SHP77 treated with DMSO at 0.1 percent for 48 hours (cell line): ENCODE measurements around the gene INS.
"Not testable (repeated sequence)": the region's sequence is repeated elsewhere in the genome, so short reads cannot be mapped to it uniquely, and the experiment has no call there.

ENCODE experiments used
- DNase-seq: peaks from one replicate; lab custom pipeline; 2025; lab: John Stamatoyannopoulos, UW

INS gene

DNA sequence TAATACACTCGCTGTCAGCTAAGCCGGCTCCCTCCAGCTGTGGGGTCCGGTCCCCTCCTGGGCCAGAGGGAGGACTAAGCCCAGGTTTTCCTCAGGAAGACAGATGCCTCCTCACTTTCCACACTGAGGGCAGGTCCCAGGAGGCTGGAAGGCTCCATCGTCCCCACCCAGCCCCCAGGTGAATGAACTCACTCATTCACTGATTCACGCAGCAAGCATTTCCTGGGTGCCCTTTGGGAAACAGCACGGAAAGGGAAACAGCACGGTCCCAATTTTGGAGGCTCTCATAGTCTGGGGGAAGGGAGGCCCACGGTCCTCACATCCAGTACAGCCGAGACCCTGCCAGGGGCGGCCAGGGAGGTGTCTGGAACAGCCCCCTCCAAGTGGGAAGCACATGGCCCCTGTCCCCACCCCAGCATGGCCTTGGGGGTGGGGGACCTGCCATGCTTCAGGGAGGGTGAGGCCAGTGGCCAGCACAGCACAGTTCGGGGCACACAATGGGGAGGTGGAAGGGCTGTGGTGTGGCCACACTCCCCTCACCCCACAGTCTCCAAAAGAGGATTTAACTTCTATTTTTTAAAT lies 19.9 kb upstream of the INS start:
- no peak for DNase-seq

DNA sequence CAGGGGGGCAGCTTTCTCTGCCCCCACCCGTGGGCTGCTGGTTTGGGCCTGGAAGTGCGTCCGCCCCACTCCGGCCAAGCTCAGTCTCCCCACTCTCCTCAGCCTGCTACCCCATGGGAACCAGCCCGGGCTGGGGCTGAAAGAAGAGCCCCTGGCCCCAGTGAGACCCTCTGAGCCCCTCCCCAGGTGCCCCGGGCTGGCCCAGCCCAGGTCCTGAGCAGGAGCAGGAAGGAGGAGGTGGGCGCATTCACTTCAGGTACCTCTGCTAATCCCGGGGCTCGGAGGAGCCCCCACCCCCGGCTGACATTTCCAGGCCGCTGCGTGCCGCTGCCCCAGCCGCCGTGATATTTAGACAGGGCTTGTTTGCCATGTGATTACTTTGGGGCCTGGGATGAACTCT lies 19.3 kb upstream of the INS start:
- no peak for DNase-seq

DNA sequence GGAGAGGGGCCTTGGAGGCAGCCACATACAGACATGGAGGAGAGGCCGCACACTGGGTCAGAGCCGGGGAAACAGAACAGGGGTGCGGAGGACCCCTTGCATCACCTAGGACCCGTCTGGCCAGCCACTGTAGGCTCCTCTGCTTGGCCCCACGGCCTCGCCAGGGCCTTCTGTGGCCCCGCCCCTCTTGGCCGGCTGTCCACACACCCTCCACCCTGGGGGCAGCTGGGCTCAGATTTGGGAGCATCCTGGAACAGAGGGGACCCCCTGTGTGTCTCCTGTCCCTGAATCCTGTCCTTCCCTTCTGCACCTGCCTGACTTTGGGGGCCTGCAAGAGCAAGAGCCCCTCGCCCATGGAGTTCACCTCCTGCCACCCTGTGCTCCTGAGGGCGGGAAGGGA lies 18.5 kb upstream of the INS start:
- no peak for DNase-seq

DNA sequence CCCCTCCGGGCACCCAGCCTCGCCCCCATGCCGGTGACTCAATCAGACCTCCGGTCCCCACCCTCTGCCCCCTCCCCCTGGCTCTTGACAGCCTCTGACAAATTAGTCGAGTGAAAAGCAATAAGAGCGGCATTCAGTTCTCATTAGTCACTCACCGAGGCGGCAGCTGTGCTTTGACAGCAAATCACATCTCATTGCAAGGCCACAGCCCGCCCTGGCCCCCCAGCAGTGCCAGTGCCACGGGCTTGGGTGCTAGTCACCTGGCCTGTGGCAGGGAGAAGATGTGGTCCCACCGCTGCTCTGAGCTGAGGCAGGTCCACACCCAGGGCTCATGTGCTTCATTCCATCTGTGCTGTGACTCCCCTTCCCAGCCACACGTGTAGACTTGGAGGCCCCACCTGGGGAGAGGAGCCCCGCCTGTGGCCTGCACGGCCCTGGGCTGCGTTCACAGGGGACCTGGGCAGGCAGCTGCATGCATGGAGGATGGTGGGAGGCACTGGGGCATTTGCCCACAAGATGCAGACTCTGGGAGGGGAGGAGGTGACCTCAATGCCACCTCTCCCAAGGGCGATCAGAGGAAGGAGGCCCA lies 18.0 kb upstream of the INS start:
- no peak for DNase-seq

DNA sequence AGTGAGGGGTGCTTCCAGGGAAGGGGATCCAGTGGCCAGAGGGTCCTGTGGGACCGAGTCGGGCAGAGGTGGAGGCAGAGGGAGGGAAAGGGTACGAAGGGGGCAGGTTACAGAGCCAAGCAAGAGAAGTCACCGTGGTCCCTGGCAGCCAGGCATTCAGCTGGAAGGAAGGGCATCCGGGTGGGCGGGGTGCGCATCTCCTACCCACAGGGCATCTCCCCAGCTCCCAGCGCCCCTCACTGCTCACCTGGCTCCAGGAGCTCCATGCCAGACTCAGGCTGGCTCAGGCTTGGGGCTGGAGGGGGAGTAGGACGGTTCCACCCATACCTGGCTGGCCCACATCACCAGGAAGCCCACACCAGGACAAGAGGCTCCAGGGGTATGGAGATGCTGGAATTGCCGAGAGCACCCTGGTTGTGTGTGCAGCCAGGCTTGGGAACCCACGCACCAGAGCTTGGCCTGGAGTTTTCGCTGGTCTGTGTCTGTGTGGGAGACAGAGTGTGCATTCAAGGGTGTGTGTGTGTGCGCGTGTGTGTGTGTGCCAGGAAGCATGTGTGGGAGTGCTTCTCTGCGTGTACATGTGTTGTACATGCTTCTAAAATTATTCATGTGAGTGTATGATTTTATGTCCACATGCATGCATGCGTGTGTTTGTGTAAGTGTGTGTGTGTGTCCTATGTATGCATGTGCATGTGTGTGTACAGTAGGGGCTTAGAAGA lies 17.2 kb upstream of the INS start:
- DNase-seq, result not testable (repeated sequence)

DNA sequence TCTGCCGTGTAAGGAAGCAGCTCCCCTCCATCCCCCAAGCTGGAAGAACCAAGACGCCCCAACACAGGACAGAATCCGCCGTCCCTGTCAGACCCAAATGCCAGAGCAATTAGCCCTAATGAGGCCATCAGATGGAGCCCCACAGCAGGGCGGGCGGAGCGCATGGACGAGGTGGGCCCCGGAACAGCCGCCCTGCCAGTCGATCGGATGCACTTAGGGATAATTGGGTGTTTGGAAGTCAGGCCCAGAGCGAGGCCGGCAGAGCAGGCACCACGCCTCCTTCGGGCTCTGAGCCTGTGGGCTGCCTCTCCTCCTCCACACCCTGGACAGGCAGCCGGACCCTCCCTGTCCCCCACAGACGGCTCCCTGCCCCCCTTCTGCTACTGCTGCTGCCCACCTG lies 16.1 kb upstream of the INS start:
- no peak for DNase-seq

DNA sequence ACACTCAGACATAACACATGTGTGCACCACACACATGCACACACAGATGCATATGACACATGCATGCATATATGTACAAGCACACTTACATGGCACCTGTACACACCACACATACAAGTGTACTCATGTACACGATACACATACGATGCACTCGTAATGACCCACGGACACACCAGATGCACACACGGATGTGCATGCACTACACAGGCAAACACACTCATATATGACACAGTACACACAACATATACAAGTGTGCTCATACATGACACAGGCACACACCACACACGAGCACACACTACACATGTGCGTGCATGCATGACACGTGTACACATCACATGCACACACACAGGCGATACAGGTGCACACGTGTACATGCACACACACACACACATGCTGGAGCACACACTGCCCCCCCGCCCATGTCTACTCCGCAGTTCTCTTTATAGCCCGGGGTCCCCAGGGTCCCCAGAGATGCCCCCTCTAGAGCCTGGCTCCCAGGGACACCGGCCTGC lies 15.4 kb upstream of the INS start:
- no peak for DNase-seq

DNA sequence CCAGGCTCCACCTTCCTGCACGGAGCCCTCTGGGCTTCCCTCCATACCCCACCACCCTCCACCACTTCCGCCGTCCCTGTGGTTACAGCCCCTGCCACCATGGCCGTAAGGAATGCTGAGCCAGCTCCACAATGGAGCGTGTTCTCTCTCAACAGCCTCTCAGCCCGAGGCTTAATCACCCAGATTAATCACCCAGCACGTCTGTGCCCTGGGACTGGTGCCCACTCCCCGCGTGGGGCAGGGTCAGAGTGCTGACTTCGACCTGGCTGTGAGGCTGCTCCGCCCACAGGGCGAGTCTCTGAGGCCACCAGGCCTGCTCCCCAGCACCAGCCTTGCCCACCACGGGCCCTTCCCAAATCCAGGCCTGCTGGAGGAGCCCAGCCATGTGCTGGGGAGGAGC lies 14.7 kb upstream of the INS start:
- DNase-seq, result no peak

DNA sequence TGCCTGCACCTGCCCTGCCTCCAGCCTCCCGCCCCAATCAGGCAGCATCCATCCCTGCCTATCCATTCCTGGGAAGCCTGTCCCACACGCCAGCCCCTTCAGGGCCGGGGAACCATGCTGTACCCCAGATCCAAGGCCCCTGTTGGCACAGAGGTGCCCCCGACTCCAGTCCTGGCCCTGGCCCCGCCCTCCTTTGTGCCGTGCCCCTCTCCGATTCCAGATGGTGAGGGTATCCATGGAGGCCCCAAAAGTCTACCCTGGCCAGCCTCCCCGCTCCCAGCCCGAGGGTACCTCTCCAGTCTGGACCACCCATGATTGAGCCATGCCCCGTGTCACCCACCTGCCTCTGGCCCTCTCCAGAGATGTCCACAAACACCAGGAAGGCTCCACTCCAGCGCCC lies 13.4 kb upstream of the INS start:
- no peak for DNase-seq

DNA sequence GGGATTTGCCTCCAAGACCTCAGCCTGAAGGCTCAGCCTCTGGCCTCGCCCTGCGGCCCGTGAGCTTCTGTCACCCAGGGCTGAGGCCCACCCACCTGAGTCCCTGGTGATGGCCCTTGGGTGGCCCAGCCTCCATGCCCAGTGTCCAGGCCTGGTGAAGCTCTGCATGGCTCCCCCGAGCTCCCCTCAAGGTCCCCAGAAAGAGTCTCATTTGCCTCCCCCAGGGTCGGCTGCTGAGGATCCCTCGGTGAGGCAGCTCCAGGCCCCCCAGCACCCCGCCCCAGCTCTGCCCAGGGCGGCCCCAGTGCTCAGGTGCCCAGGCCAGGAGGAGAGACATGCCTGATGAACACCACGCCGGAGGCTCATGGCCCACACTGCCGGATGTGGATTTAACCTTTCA lies 12.8 kb upstream of the INS start:
- DNase-seq, result no peak

DNA sequence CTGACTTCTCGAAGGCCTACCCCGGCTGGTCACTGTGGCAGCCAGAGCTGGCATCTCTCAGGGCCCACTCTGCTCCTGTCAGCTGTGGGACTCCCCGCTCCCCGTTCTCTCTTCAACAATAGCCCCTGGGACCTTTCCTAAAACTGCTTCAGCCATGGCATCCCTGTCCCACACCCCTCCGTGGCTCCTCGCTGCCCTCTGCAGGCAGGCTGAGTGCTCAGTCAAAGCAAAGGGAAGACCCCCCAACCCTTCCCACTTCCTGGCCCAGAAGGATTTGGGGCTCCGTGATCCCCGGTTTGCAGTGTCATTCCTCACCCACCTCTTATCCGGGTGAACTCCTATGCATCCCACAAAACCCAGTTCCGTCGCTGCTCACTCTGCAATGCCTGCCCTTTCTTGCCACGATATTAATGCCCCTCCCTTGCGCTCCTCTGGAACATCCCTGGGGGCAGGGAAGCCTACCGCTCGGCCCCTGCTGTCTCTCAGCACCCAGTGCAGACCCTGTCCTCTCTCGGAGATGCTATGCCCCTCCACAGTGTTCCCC lies 12.2 kb upstream of the INS start:
- DNase-seq, result no peak

DNA sequence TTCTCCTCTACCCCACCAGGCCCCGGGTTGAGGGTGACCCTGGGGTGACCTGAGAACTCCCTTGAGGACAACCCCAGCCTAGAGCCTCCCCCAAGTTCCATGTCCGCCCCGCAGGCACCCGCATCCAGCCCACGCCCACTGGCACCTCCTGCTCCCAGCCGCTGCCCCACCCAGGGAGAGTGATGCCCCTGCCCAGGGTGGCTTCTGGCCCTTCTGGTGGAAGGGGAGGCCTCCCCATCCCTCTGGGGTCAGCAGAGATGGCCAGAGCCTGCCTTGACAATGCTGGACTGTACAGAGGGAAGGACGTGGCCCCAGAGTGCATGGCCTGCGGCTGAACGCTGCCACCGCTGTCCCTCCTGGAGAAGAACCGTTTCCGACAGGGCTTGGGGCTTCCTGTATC lies 11.7 kb upstream of the INS start:
- no peak for DNase-seq

DNA sequence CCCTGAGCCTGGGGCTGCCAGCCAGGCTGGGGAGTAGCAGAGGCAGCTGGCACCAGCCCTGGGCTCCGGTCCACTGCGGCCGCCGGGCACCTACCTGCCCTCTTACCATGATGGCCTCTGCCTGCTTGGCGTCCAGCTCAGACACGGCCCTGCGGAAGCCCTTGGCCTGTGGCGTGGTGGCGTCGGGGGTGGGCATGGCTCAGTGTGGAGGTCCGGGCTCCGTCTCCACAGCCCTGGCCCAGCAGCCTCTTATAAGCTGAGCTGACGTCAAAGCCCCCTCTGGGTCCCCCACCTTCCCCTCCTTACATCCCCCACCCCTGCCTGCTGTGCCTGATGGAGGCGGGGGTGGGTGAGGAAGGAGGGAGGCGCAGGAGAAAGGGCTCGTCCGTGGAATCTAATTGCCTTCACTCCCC lies 10.6 kb upstream of the INS start, which contains the start of gene TH:
Gene TH (minus strand): TSS at position 225 of the 413 bp plus-strand sequence. CDS start 29 bp downstream, at position 196.
- DNase-seq, result no peak

DNA sequence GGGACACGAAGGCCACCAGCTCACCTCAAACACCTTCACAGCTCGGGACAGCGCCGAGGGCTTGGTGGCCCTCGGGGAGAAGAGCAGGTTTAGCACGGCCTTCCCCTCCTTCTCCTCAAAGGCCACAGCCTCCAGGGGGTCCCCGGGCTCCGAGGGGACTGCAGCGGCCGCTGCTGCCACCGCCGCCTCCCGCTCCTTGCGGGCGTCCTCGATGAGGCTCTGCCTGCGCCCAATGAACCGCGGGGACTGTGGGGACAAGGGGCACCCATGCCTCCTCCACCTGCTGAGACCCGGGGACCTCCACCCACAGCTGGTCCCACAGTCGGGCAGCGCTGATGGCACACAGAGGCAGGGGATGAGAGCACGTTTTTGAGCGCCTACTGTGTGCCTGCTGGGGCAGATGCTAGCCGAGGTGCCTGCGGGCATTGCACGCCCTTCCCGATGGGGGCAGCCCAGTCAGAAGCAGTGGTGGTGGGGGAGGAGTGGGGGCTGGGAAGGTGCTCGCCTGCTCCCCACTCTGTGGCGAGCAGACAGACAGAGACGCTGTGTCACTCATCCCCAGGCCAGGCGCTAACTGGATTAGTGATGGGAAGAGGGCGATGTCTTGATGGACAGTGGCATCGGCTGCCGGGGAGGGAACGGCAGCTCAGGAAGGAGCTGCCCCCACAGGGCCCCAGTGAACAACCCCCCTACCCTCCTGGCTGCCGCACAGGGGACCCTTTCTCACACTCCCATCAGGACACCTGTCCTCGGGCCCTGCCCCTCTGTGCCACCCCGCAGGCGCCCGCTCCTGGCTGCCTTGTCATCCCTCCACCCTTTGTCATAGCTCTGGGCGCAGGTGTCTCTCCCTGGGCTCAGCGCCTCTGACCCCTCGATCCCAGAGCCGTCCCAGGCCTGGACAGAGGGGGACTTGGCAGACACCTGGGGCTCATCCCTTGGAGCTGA lies 8.9 kb upstream of the INS start:
- DNase-seq, result no peak

DNA sequence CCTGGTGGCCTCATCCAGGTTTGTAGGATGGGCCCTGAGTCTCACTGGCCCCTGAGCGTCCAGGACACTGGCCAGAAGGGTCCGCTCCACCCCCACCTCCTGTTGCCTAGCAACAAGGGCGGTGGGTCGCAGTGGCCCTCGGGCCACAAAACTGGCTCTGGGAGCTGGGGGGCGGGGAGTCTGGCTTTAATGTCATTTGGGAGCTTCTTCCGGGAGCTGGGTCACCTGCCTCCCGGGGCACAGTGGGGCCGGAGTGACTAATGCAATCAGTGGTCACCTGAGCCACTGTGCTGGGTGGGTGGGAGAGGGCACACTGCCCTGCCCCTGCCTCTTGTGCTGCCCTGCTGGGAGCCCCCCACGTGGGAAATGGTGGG lies 8.0 kb upstream of the INS start:
- no peak for DNase-seq

DNA sequence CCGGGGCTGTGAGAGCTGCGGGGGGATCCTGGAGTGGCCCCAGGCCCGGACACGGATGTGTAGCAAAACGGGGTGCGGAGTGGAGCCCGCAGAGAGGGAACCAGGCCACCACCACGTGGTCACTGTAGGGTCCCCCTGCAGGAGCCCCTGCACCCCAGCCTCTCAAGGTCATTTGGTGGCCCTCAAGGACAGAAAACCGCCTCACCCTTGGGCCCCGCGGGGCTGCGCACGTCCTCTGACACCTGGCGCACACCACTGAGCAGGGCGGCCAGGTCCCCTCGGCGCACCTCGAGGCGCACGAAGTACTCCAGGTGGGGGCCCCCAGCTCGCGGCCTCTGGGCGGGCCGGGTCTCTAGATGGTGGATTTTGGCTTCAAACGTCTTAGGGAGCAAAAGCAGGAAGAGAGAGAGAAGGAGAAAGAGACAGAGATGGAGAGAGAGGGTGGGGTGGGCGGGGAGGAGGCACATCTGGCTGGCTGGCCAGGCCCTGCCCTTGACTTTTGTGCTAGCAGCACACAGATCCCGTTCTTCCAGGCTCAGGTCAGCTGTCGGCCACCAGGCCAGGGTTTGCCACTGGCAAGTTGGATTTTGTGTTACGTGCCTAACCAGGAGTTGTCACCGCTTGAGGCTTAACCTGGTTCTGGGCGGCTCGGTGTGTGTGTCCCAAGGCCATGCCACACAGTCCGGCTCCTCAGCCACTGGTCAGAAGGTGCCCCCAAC lies 7.4 kb upstream of the INS start:
- no peak for DNase-seq

DNA sequence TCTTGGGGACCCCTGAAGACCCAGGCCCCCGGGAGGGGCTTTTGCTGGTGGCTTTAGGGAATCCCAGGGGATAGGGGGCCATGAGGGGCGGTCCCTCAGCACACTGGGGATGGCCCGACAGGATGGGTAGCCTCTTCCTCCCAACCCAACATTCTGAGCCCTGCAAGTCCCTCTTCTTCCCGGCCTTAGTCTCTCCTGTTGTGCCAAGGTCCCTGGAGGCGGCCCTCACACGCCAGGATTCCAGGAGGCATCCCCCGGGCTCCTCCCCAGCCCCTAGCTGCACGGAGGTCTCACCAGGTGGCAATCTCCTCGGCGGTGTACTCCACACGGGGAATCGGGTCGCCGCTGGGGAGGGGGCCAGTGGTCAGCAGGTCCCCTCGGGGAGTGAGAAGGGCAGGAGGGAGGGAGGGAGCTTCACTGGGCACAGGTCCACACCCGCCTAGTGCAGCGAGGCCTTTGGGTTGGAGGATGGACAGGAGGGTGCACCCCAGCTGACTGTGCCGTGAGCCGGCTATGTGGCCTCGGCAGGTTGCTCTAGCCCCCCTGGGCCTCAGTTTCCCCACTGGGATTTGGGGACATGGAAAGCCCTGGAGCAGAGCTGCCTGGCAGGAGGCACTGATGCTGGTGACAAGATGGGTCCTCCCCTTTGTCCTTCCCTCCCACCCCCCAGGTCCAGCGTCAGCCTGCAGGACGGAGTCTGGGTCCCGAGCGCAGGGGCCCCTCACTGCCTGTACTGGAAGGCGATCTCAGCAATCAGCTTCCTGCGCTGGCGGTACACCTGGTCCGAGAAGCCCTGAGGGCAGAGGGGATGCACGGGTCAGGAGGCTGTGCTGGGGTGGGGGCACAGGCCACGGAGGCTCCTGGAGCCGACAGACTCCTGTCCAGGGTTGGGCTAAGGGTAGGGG lies 6.4 kb upstream of the INS start:
- no peak for DNase-seq

DNA sequence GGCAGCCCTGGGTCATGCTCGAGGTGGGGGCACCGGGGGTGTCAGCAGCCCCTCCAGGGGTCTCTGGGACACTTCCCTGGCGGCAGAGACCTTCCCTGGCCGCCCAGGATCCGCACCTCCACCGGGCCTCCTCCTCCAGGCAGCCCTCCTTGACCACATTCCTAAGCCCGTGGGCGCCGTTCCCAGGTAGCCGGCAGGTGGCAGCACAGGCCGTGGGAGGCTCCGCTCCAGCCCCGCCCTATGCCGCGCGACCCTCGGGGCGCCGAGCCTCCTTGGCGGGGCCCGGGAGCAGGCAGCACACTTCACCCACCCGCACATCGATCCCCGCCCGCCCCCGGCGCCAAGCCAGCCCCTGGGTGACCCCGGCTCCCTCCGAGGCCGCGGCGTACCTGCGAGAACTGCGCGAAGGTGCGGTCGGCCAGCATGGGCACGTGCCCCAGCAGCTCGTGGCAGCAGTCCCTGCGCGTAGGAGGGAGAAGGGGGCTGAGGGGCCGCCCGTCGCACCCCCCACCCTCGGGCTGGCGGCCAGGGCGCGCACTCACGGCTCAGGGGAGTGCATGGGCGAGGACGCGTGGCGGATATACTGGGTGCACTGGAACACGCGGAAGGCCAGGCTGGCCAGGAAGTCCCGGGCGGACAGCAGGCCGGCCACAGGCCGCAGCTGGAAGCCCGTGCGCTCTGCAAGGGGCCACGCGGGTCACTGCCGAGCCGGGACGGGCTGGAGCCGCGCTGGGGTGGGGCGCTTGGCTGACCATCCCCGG lies 5.3 kb upstream of the INS start:
- DNase-seq, result no peak

DNA sequence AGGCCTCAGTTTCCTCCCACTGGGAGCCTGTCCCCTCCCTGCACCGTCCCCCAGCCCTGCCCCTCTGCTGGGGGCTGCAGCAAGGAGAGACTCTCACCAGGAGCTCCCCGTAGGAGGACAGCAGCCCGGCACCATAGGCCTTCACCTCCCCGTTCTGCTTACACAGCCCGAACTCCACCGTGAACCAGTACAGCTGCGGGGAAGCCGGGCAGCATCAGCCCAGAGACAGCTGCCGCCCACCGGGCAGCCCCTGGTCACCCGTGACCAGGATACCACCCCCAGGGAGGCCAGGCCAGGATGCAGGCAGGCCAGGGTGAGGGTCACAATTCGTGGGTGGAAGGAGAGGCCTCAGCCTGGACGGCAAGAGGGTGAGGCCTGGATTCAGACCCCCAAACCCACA lies 4.6 kb upstream of the INS start:
- DNase-seq, result no peak
